Endothelial cell (in vitro differentiated cells): Measurements from ENCODE around the gene INAFM2. TPM values are rescaled to one million over a fixed set of nuclear protein-coding genes. Genes with fewer than 3 reads are reported as not detected.
A peak's percentile ranks its signal among the peaks of the same experiment; 100 is the strongest.

ENCODE experiments used
- DNase-seq: peaks from one replicate; pipeline ENCODE4 v3.0.0; 2021; ENCODE audit warnings: low spot score
- H3K27ac Mint-ChIP-seq: one replicate; pipeline ENCODE4 v1.8.0; 2021; ENCODE audit warnings: mixed read lengths, inconsistent platforms; ENCODE audit not compliant: unreplicated experiment
- H3K27me3 Mint-ChIP-seq: one replicate; pipeline ENCODE4 v1.8.0; 2021; ENCODE audit warnings: mild to moderate bottlenecking, moderate library complexity, mixed read lengths, inconsistent platforms; ENCODE audit not compliant: unreplicated experiment
- H3K36me3 Mint-ChIP-seq: one replicate; pipeline ENCODE4 v1.8.0; 2021; ENCODE audit warnings: mild to moderate bottlenecking, low read depth, mixed read lengths, inconsistent platforms; ENCODE audit not compliant: unreplicated experiment
- H3K4me1 Mint-ChIP-seq: one replicate; pipeline ENCODE4 v1.8.0; 2021; ENCODE audit warnings: mild to moderate bottlenecking, mixed read lengths, inconsistent platforms; ENCODE audit not compliant: unreplicated experiment
- H3K4me3 Mint-ChIP-seq: one replicate; pipeline ENCODE4 v1.8.0; 2021; ENCODE audit warnings: mild to moderate bottlenecking, mixed read lengths, inconsistent platforms; ENCODE audit not compliant: unreplicated experiment
- H3K9me3 Mint-ChIP-seq: one replicate; pipeline ENCODE4 v1.8.0; 2021; ENCODE audit warnings: mixed read lengths, inconsistent platforms; ENCODE audit not compliant: unreplicated experiment
- CTCF ChIP-seq: fragments of 200-600 bp; sonication (generic); IDR thresholded peaks from one replicate; pipeline ENCODE4 v1.5.0; 2021; ENCODE audit warnings: antibody characterized with exemption; ENCODE audit not compliant: unreplicated experiment
- total RNA-seq: library from RNA; stranded (reverse); fragmentation: NEBNext Ultra II Directional; extraction: Animal tissue kit (Norgen Biotek cat#: 25700); gene quantifications from one replicate; pipeline ENCODE4 v1.2.1, GENCODE V29; 2021; ENCODE audit not compliant: unreplicated experiment

Gene INAFM2
- total RNA-seq, 1 donor from 2014 or later: 17.7 TPM

DNA sequence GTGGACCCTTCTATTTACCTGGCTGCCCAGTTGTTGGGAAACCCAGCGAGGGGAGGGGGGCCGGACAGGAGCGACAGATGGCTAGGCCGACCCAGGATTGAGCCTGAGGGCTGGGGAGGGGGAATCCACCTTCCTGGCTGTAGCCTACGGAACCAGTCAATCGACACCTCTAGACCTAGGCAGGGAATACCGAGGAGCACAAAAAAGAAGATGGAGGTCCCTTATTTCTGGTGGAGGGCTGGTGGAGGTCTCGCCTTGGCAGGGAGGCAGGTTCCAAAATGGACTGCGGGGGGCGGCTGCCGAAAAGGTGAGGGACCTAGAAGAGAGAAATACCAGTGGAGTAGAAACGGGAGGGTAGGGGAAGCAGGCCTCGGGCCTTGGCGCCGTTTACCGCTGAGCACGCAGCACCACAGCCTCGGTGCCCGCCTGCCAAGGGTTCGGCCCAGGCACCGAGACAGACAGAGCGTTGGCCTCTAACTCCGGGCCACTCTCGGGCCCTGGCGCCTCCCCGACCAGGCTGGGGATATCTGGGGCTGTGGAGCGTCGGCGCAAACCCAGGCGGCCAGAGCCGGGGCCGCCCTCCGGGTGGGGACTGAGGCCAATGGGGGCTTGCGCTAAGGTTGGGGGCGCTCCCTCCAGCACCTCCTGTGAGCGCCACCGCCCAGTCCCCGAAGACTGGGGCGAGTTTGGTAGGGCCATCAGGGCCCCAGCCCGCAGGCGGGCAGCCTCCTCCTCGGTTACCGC lies 42.3 kb upstream of the INAFM2 start:
- Mint-ChIP-seq H3K4me1 (peaks cover 38% of the 10 kb centered on the region), H3K4me3 (no peak overlapping the region), H3K36me3 (peaks cover 5% of the 10 kb centered on the region), H3K27ac (no peak overlapping the region), H3K9me3 (no peaks in the 10 kb centered on the region), H3K27me3 (peaks cover 32% of the 10 kb centered on the region)
- no peak for TF ChIP-seq CTCF
- DNase-seq: no peak

GRCh38 chr15:40281801-40282146 lies 41.7 kb upstream of the INAFM2 start:
- DNase-seq: no peak
- H3K9me3 Mint-ChIP-seq: no peaks in the 10 kb centered on the region
- no peak overlapping the region for H3K4me3 Mint-ChIP-seq
- H3K4me1 Mint-ChIP-seq: peaks cover 33% of the 10 kb centered on the region
- H3K27me3 Mint-ChIP-seq: peaks cover 33% of the 10 kb centered on the region
- TF ChIP-seq CTCF: no peak
- H3K36me3 Mint-ChIP-seq: peaks cover 5% of the 10 kb centered on the region
- no peak overlapping the region for H3K27ac Mint-ChIP-seq

GRCh38 chr15:40282147-40282868 lies 41.2 kb upstream of the INAFM2 start:
- Mint-ChIP-seq H3K9me3 (no peaks in the 10 kb centered on the region), H3K4me1 (peaks cover 28% of the 10 kb centered on the region), H3K4me3 (no peak overlapping the region), H3K36me3 (peaks cover 6% of the 10 kb centered on the region), H3K27me3 (peaks cover 33% of the 10 kb centered on the region), H3K27ac (no peak overlapping the region)
- peak; percentile 51 for DNase-seq
- TF ChIP-seq CTCF: no peak

DNA sequence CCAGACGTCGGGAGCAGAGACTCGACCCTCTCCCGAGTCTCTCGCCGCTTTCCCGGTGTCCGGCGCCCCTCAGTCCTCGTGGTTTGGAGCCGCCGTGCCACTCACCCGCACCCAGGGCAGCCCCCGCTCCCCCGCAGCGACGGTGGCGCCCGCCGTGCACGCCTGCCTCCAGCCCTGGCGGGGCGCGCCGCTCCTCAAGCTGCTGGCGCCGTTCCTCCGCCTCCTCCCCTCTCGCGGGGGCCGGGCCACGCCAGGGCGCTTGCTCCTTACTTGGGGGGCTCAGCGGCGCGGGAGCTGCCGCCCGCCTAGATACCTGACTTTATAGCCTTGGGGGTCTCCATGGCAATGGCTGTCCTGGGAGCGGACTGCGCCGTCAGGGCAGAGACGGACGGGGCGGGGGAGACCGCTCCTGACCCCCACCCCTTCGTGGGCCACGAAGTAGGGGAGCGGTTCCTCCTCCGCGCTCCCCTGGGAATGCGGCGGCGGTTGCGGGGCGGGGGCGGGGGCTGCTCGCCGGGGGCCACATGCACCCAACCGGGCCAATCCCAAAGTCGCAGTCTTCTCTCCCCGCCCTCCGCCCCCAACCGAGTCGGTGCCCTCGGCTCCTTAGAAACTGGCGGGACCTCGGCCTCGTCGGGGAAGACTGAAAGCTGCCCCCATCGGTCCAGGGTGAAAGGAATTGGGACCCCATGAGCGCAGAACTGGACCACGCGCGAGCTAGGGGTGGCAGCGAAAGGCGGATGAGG lies 40.5 kb upstream of the INAFM2 start, which contains the start of gene ANKRD63:
ANKRD63 (minus strand) TSS at position 196 of the 746 bp plus-strand sequence. CDS start 478 bp downstream, outside the sequence.
- Mint-ChIP-seq H3K36me3 (peaks cover 7% of the 10 kb centered on the region), H3K4me1 (peaks cover 20% of the 10 kb centered on the region), H3K27me3 (peaks cover 33% of the 10 kb centered on the region), H3K4me3 (no peak within 1 kb of the TSS), H3K9me3 (no peaks in the 10 kb centered on the region), H3K27ac (no peak within 1 kb of the TSS)
- TF ChIP-seq CTCF: no peak
- DNase-seq: no peak
